Peyer's patch (tissue), 4 donors: Measurements from ENCODE around the gene ACADS.

Experiments
- POLR2A ChIP-seq, 2 donors: fragments of 450-650 bp; IDR thresholded peaks; one replicate each; pipeline ENCODE4 v1.5.1; 2017; ENCODE audit warnings: antibody characterized with exemption in 2 of 2, mild to moderate bottlenecking in 2 of 2, moderate library complexity in 2 of 2
- TF ChIP-seq, protein P1 (sequence below), 6 experiments: fragments of 450-650 bp in 4 of 6; fragments of 200-600 bp in 2 of 6; sonication (generic) in 1 of 6; IDR thresholded peaks; one replicate each; pipeline ENCODE4 v1.5.1; 2017 to 2019; ENCODE audit warnings: antibody characterized with exemption in 6 of 6, mild to moderate bottlenecking in 3 of 6, moderate library complexity in 1 of 6

DNA sequence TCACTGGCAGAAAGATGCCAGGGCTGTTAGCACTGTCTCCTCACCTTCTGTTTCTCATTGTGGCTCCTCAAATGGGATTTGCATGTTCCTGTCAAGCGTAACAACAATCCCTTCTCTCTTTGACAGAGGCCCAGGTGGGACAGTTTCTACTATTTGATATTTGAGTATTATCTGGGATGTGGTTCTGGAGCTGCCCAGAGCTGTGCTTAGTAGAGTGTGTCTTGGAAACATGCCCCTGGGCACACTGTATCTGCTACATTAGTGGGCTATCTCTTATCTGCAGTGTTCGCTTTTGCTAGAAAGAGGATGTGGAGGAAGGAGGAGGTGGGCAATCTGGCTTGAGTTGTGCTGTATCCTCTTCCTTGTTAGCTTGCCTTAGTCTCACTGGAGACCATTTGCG is 3.8 kb upstream of the ACADS start:
- TF ChIP-seq, protein P1, sequence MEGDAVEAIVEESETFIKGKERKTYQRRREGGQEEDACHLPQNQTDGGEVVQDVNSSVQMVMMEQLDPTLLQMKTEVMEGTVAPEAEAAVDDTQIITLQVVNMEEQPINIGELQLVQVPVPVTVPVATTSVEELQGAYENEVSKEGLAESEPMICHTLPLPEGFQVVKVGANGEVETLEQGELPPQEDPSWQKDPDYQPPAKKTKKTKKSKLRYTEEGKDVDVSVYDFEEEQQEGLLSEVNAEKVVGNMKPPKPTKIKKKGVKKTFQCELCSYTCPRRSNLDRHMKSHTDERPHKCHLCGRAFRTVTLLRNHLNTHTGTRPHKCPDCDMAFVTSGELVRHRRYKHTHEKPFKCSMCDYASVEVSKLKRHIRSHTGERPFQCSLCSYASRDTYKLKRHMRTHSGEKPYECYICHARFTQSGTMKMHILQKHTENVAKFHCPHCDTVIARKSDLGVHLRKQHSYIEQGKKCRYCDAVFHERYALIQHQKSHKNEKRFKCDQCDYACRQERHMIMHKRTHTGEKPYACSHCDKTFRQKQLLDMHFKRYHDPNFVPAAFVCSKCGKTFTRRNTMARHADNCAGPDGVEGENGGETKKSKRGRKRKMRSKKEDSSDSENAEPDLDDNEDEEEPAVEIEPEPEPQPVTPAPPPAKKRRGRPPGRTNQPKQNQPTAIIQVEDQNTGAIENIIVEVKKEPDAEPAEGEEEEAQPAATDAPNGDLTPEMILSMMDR (IDR thresholded peaks at IDR 0.05): no peak
- no peak for TF ChIP-seq POLR2A (IDR thresholded peaks at IDR 0.05)
